ENCODE measurements around the gene PRKCE.

GRCh38 chr2:45943219-45944044, 292.0 kb downstream of the PRKCE start:
- TF ChIP-seq SP1 (IDR thresholded peaks at IDR 0.05; ENCODE audit: low read depth, low read length): no peak
- TF ChIP-seq GTF2F1 (IDR thresholded peaks at IDR 0.05; ENCODE audit: borderline replicate concordance, low read depth, low read length): no peak
- TF ChIP-seq EP300 (IDR thresholded peaks at IDR 0.05; ENCODE audit: borderline replicate concordance in 1 of 2, low read depth in 2 of 2, low read length in 2 of 2): no peak
- no peak for TF ChIP-seq HDAC2 (IDR thresholded peaks at IDR 0.05; ENCODE audit: borderline replicate concordance in 1 of 2, low read depth in 2 of 2, low read length in 2 of 2)
- peak; percentile 5 to 36 (median 26); a peak in 2 of 4 replicates for TF ChIP-seq CTCF (IDR thresholded peaks at IDR 0.05; ENCODE audit: control extremely low read depth in 1 of 3, insufficient read depth in 1 of 3, low read depth in 1 of 3, low read length in 3 of 3)
- no peak for TF ChIP-seq EGR1 (IDR thresholded peaks at IDR 0.05; ENCODE audit: borderline replicate concordance, low read depth, low read length)
- TF ChIP-seq BRCA1 (IDR thresholded peaks at IDR 0.05; ENCODE audit: low read depth, low read length): no peak
- TF ChIP-seq POLR2A (IDR thresholded peaks at IDR 0.05; ENCODE audit: control extremely low read depth in 1 of 2, low read depth in 2 of 2, low read length in 2 of 2): no peak
- TF ChIP-seq JUN (IDR thresholded peaks at IDR 0.05; ENCODE audit: low read depth, low read length): no peak
- no peak for TF ChIP-seq MAX (IDR thresholded peaks at IDR 0.05)
- TF ChIP-seq RAD21 (IDR thresholded peaks at IDR 0.05 in 1 of 2, conservative IDR thresholded peaks at IDR 0.05 in 1 of 2; ENCODE audit: low read depth in 2 of 2, low read length in 2 of 2): peak in 1 of 2 experiments; percentile 25; a peak in 1 of 4 replicates
- no peak for TF ChIP-seq SIN3A (conservative IDR thresholded peaks at IDR 0.05 in 1 of 2, IDR thresholded peaks at IDR 0.05 in 1 of 2; ENCODE audit: low read depth in 1 of 2, low read length in 2 of 2)
- no peak for TF ChIP-seq CEBPB (IDR thresholded peaks at IDR 0.05; ENCODE audit: low read depth, low read length)
- TF ChIP-seq EZH2 (IDR thresholded peaks at IDR 0.05; ENCODE audit: low read depth, low read length, severe bottlenecking): no peak
